H9 (cell line): Measurements from ENCODE around the gene DGKG. TPM values are rescaled to one million over a fixed set of nuclear protein-coding genes. Genes with fewer than 3 reads are reported as not detected.

ENCODE experiments used
- DNase-seq: peaks from one replicate; pipeline ENCODE4 v3.0.0-alpha.2; 2017
- H2AFZ ChIP-seq: one replicate; pipeline ENCODE4 v1.6.1; 2013; ENCODE audit warnings: mild to moderate bottlenecking, low read length, control low read depth, moderate library complexity
- H2AK5ac ChIP-seq: 2 replicates; pipeline ENCODE4 v1.6.1; 2013; ENCODE audit warnings: low read length, control low read depth, mixed read lengths; ENCODE audit not compliant: insufficient read length
- H2BK120ac ChIP-seq: one replicate; pipeline ENCODE4 v1.6.1; 2013; ENCODE audit warnings: low read depth, mild to moderate bottlenecking, low read length, control low read depth, inconsistent platforms; ENCODE audit not compliant: poor library complexity, severe bottlenecking
- H2BK12ac ChIP-seq: 2 replicates; pipeline ENCODE4 v1.6.1; 2013; ENCODE audit warnings: low read length, control low read depth, mixed read lengths, low read depth; ENCODE audit not compliant: insufficient read length
- H2BK15ac ChIP-seq: 2 replicates; pipeline ENCODE4 v1.6.1; 2013; ENCODE audit warnings: low read depth, low read length, control low read depth
- H2BK20ac ChIP-seq: one replicate; pipeline ENCODE4 v1.6.1; 2013; ENCODE audit warnings: low read depth, mild to moderate bottlenecking, low read length, control low read depth, inconsistent platforms; ENCODE audit not compliant: poor library complexity, severe bottlenecking
- H2BK5ac ChIP-seq: 2 replicates; pipeline ENCODE4 v1.6.1; 2013; ENCODE audit warnings: low read length, control low read depth, mixed read lengths; ENCODE audit not compliant: insufficient read length
- H3K14ac ChIP-seq: 2 replicates; pipeline ENCODE4 v1.6.1; 2013; ENCODE audit warnings: low read length, control low read depth; ENCODE audit not compliant: insufficient read depth
- H3K18ac ChIP-seq: 2 replicates; pipeline ENCODE4 v1.6.1; 2013; ENCODE audit warnings: low read depth, mild to moderate bottlenecking, mixed read lengths, low read length, control low read depth; ENCODE audit not compliant: insufficient read length
- H3K23ac ChIP-seq: 2 replicates; pipeline ENCODE4 v1.6.1; 2013; ENCODE audit warnings: low read length, control low read depth, mixed read lengths, low read depth; ENCODE audit not compliant: insufficient read length
- H3K23me2 ChIP-seq: 2 replicates; pipeline ENCODE4 v1.6.1; 2013; ENCODE audit warnings: low read depth, mild to moderate bottlenecking, mixed read lengths, low read length, control low read depth; ENCODE audit not compliant: insufficient read length, poor library complexity, severe bottlenecking
- H3K27ac ChIP-seq: 2 replicates; pipeline ENCODE4 v1.5.1; 2013; ENCODE audit warnings: low read length, control low read depth, mixed read lengths, low read depth; ENCODE audit not compliant: insufficient read length
- H3K27me3 ChIP-seq: 2 replicates; pipeline ENCODE4 v1.6.1; 2013; ENCODE audit warnings: low read length, control low read depth, inconsistent platforms; ENCODE audit not compliant: insufficient read depth
- H3K4ac ChIP-seq: 2 replicates; pipeline ENCODE4 v1.6.1; 2013; ENCODE audit warnings: low read depth, mild to moderate bottlenecking, control low read depth, inconsistent platforms, low read length, moderate library complexity
- H3K4me1 ChIP-seq: 2 replicates; pipeline ENCODE4 v1.6.1; 2013; ENCODE audit warnings: low read length, control low read depth, inconsistent platforms; ENCODE audit not compliant: insufficient read depth
- H3K4me2 ChIP-seq: 2 replicates; pipeline ENCODE4 v1.6.1; 2013; ENCODE audit warnings: low read length, control low read depth, mixed read lengths; ENCODE audit not compliant: insufficient read length, insufficient read depth
- H3K56ac ChIP-seq: 2 replicates; pipeline ENCODE4 v1.6.1; 2013; ENCODE audit warnings: low read depth, mild to moderate bottlenecking, mixed read lengths, low read length, control low read depth; ENCODE audit not compliant: insufficient read length
- H3K79me1 ChIP-seq: 2 replicates; pipeline ENCODE4 v1.6.1; 2013; ENCODE audit warnings: low read depth, mild to moderate bottlenecking, moderate library complexity, low read length, control low read depth, inconsistent platforms; ENCODE audit not compliant: insufficient read depth, poor library complexity, severe bottlenecking
- H3K79me2 ChIP-seq: 2 replicates; pipeline ENCODE4 v1.6.1; 2013; ENCODE audit warnings: low read length, control low read depth, inconsistent platforms; ENCODE audit not compliant: insufficient read depth
- H3K9ac ChIP-seq: 2 replicates; pipeline ENCODE4 v1.6.1; 2013; ENCODE audit warnings: low read length, control low read depth, mixed read lengths; ENCODE audit not compliant: insufficient read length; ENCODE audit errors: extremely low read depth
- H3K9me3 ChIP-seq: one replicate; pipeline ENCODE4 v1.6.1; 2013; ENCODE audit warnings: low read depth, low read length, inconsistent platforms; ENCODE audit not compliant: control insufficient read depth
- H3T11ph ChIP-seq: one replicate; pipeline ENCODE4 v1.6.1; 2013; ENCODE audit warnings: mild to moderate bottlenecking, low read length, control low read depth, inconsistent platforms
- H4K20me1 ChIP-seq: one replicate; pipeline ENCODE4 v1.6.1; 2013; ENCODE audit not compliant: control insufficient read depth, insufficient read length, insufficient read depth
- H4K5ac ChIP-seq: 2 replicates; pipeline ENCODE4 v1.6.1; 2013; ENCODE audit warnings: low read depth, mild to moderate bottlenecking, mixed read lengths, low read length, control low read depth; ENCODE audit not compliant: insufficient read length
- H4K8ac ChIP-seq: replicated peaks from 2 replicates; pipeline ENCODE4 v1.6.1; 2013; ENCODE audit warnings: low read length, control low read depth, mixed read lengths, low read depth; ENCODE audit not compliant: insufficient read length
- H4K91ac ChIP-seq: 2 replicates; pipeline ENCODE4 v1.6.1; 2013; ENCODE audit warnings: low read depth, mild to moderate bottlenecking, moderate library complexity, mixed read lengths, low read length, control low read depth; ENCODE audit not compliant: insufficient read length
- H3K27ac Mint-ChIP-seq, 3 experiments: 2 replicates in 2 of 3; 3 replicates in 1 of 3; pipeline ENCODE4 v1.8.0; 2020 to 2021; ENCODE audit warnings: mixed read lengths in 3 of 3, mild to moderate bottlenecking in 1 of 3, moderate library complexity in 1 of 3
- H3K27me3 Mint-ChIP-seq: 2 replicates; pipeline ENCODE4 v1.8.0; 2021; ENCODE audit warnings: low read depth, mild to moderate bottlenecking, moderate library complexity, mixed read lengths
- H3K36me3 Mint-ChIP-seq, 3 experiments: 2 replicates in 2 of 3; 3 replicates in 1 of 3; pipeline ENCODE4 v1.8.0; 2020 to 2021; ENCODE audit warnings: low read depth in 3 of 3, mixed read lengths in 3 of 3; ENCODE audit not compliant: insufficient read depth in 1 of 3
- H3K4me1 Mint-ChIP-seq, 2 experiments: 2 replicates each; pipeline ENCODE4 v1.8.0; 2020; ENCODE audit warnings: mixed read lengths in 2 of 2
- H3K4me3 Mint-ChIP-seq, 2 experiments: 2 replicates in 1 of 2; 3 replicates in 1 of 2; pipeline ENCODE4 v1.8.0; 2020 to 2021; ENCODE audit warnings: mild to moderate bottlenecking in 2 of 2, mixed read lengths in 2 of 2, moderate library complexity in 1 of 2
- H3K9me3 Mint-ChIP-seq, 2 experiments: 2 replicates in 1 of 2; 3 replicates in 1 of 2; pipeline ENCODE4 v1.8.0; 2020; ENCODE audit warnings: mild to moderate bottlenecking in 2 of 2, mixed read lengths in 2 of 2, moderate library complexity in 1 of 2
- CTCF ChIP-seq: fragments of 200-600 bp; sonication (generic); conservative IDR thresholded peaks from 3 replicates; pipeline ENCODE4 v1.8.0; 2021; ENCODE audit warnings: antibody characterized with exemption, mild to moderate bottlenecking
- WGBS: extraction: QIAGEN DNeasy Blood & Tissue Kit; methylation state at CpG from one replicate; pipeline ENCODE4 v1.1.7; 2013; ENCODE audit warnings: missing lambda C conversion rate, low lambda C conversion rate, mixed read lengths; ENCODE audit not compliant: insufficient read length; ENCODE audit errors: extremely low coverage; 5-methylcytosine and 5-hydroxymethylcytosine counted together
- total RNA-seq: library from RNA; stranded (reverse); gene quantifications from 2 replicates; pipeline ENCODE4 v1.2.1, GENCODE V29; 2021

Gene DGKG
- total RNA-seq, 1 experiment from 2014 or later = not detected

GRCh38 chr3:186239321-186239720 lies 122.7 kb downstream of the DGKG start:
- H2BK120ac ChIP-seq = no peak overlapping the region
- no peaks in the 10 kb centered on the region for H3K79me1 ChIP-seq
- H3K9me3 Mint-ChIP-seq = no peaks in the 10 kb centered on the region
- H3K9ac ChIP-seq = no peak overlapping the region
- H3K79me2 ChIP-seq = no peaks in the 10 kb centered on the region
- H2BK12ac ChIP-seq = no peak overlapping the region
- no CpG with 5 or more reads among the region's 10 CpGs for WGBS
- no peak overlapping the region for H2AFZ ChIP-seq
- TF ChIP-seq CTCF = peak; percentile 51; the same call in 2 of the 3 replicates
- H4K5ac ChIP-seq = no peak overlapping the region
- no peaks in the 10 kb centered on the region for H3K9me3 ChIP-seq
- no peak overlapping the region for H3K18ac ChIP-seq
- H3K4me2 ChIP-seq = no peak overlapping the region
- H3K23ac ChIP-seq = no peak overlapping the region
- no peak overlapping the region for H3K27ac ChIP-seq
- no peak overlapping the region; a peak in 1 of 7 replicates for H3K27ac Mint-ChIP-seq
- H2BK5ac ChIP-seq = no peak overlapping the region
- H4K20me1 ChIP-seq = no peaks in the 10 kb centered on the region
- no peak overlapping the region for H3K4ac ChIP-seq
- no peak overlapping the region for H3K56ac ChIP-seq
- no peak overlapping the region for H2AK5ac ChIP-seq
- H3K23me2 ChIP-seq = no peaks in the 10 kb centered on the region
- H3K36me3 Mint-ChIP-seq = no peaks in the 10 kb centered on the region
- H3K14ac ChIP-seq = no peak overlapping the region; the same call in 1 of the 2 replicates
- H4K91ac ChIP-seq = no peak overlapping the region
- H2BK15ac ChIP-seq = no peak overlapping the region
- H3K4me3 Mint-ChIP-seq = no peak overlapping the region
- peaks cover 9 to 11% of the 10 kb centered on the region in 2 experiments for H3K4me1 Mint-ChIP-seq
- H4K8ac ChIP-seq = no peak overlapping the region
- H2BK20ac ChIP-seq = no peak overlapping the region
- H3K27me3 ChIP-seq = no peaks in the 10 kb centered on the region
- peaks cover 47% of the 10 kb centered on the region for H3K27me3 Mint-ChIP-seq
- no peaks in the 10 kb centered on the region; the same call in 1 of the 2 replicates for H3K4me1 ChIP-seq
- H3T11ph ChIP-seq = no peak overlapping the region
- DNase-seq = peak; percentile 66
